Cardiac fibroblast (primary cell): ENCODE results near the gene ARHGAP6.

Experiments used
- DNase-seq, 2 donors: peaks; one replicate each; pipeline versions ENCODE4 v3.0.0 to v3.0.0-alpha.2; 2010; ENCODE audit warnings: low read depth in 2 of 2
- H3K4me3 ChIP-seq, 2 donors: replicated peaks in 1 of 2; 1 replicate in 1 of 2; 2 replicates in 1 of 2; pipeline ENCODE4 v1.5.1; 2011; ENCODE audit warnings: low read depth in 2 of 2, low read length in 2 of 2, mild to moderate bottlenecking in 2 of 2, moderate library complexity in 1 of 2
- CTCF ChIP-seq: IDR thresholded peaks from one replicate; pipeline ENCODE4 v1.5.1; 2011; ENCODE audit warnings: low read depth, mild to moderate bottlenecking, low read length, inconsistent platforms

Gene ARHGAP6

GRCh38 chrX:11341274-11342201, 324.2 kb downstream of the ARHGAP6 start:
- TF ChIP-seq CTCF, result no peak
- DNase-seq, result peak; percentile 91 to 93
- H3K4me3 ChIP-seq, result no peak overlapping the region

- TF ChIP-seq CTCF, result no peak
- H3K4me3 ChIP-seq, result no peak overlapping the region
- no peak for DNase-seq
Observed at GRCh38 chrX:11337292-11338009, 328.3 kb downstream of the ARHGAP6 start.

GRCh38 chrX:11336201-11336600, 329.5 kb downstream of the ARHGAP6 start:
- TF ChIP-seq CTCF, result no peak
- H3K4me3 ChIP-seq, result no peak overlapping the region
- no peak for DNase-seq

- H3K4me3 ChIP-seq, result no peak overlapping the region
- TF ChIP-seq CTCF, result no peak
- peak in 1 of 2 donors; percentile 33 for DNase-seq
Observed at GRCh38 chrX:11334165-11334564, 331.6 kb downstream of the ARHGAP6 start.

GRCh38 chrX:11331788-11332187, 333.9 kb downstream of the ARHGAP6 start:
- TF ChIP-seq CTCF, result no peak
- DNase-seq, result no peak

GRCh38 chrX:11329021-11329420, 336.7 kb downstream of the ARHGAP6 start:
- peak in 1 of 2 donors; percentile 33 for DNase-seq
- no peak for TF ChIP-seq CTCF
- no peak overlapping the region for H3K4me3 ChIP-seq

More at GRCh38 chrX:11331788-11332187, 333.9 kb downstream of the ARHGAP6 start:
- no peak overlapping the region for H3K4me3 ChIP-seq
